ENCODE data around the gene MAMDC4.
"Not testable (repeated sequence)": the region's sequence is repeated elsewhere in the genome, so short reads cannot be mapped to it uniquely, and the experiment has no call there.

MAMDC4 gene

GRCh38 chr9:136839229-136840139 is 12.7 kb upstream of the MAMDC4 start:
- DNase-seq (ENCODE audit: low read depth) = no peak

- no peak for DNase-seq (ENCODE audit: low read depth)
Measured at GRCh38 chr9:136840140-136840876, 11.8 kb upstream of the MAMDC4 start.

- no peak for DNase-seq (ENCODE audit: low read depth)
Measured at GRCh38 chr9:136840877-136841645, 11.1 kb upstream of the MAMDC4 start.

- DNase-seq (ENCODE audit: low read depth) = not testable (repeated sequence)
Measured at GRCh38 chr9:136841646-136842379, 10.3 kb upstream of the MAMDC4 start.

GRCh38 chr9:136842380-136842948 is 9.7 kb upstream of the MAMDC4 start, which contains the start of gene AJM1:
Gene AJM1 (plus strand): TSS chr9:136842478. CDS start chr9:136844415, 1,937 bp downstream.
- peak; percentile 64 for DNase-seq (ENCODE audit: low read depth)

GRCh38 chr9:136843159-136843800 is 8.9 kb upstream of the MAMDC4 start:
- not testable (repeated sequence) for DNase-seq (ENCODE audit: low read depth)

GRCh38 chr9:136843801-136844740 is 8.1 kb upstream of the MAMDC4 start:
- DNase-seq (ENCODE audit: low read depth) = not testable (repeated sequence)

GRCh38 chr9:136844761-136845464 is 7.2 kb upstream of the MAMDC4 start:
- no peak for DNase-seq (ENCODE audit: low read depth)

- no peak for DNase-seq (ENCODE audit: low read depth)
Measured at GRCh38 chr9:136845465-136846260, 6.5 kb upstream of the MAMDC4 start.

- DNase-seq (ENCODE audit: low read depth) = no peak
Measured at GRCh38 chr9:136846376-136847087, 5.6 kb upstream of the MAMDC4 start.

- DNase-seq (ENCODE audit: low read depth) = no peak
Measured at GRCh38 chr9:136847088-136847825, 4.9 kb upstream of the MAMDC4 start.

- DNase-seq (ENCODE audit: low read depth) = peak; percentile 39
Measured at GRCh38 chr9:136847826-136848392, 4.2 kb upstream of the MAMDC4 start.

GRCh38 chr9:136848393-136849037 is 3.6 kb upstream of the MAMDC4 start:
- no peak for DNase-seq (ENCODE audit: low read depth)

GRCh38 chr9:136849038-136849959 is 2.8 kb upstream of the MAMDC4 start, which contains the start of gene PHPT1:
Gene PHPT1 (plus strand): TSS chr9:136849409. CDS start chr9:136849431, 22 bp downstream.
- peak; percentile 91 for DNase-seq (ENCODE audit: low read depth)

Data from activated T-helper 1 cell treated with Interleukin-2 at 50 U/mL for 16 hours (primary cell).